Dedifferentiated amniotic fluid mesenchymal stem cell (primary cell): Measurements from ENCODE around the gene PSMB7.
A peak's percentile ranks its signal among the peaks of the same experiment; 100 is the strongest.

Experiments used
- DNase-seq: peaks from one replicate; pipeline ENCODE4 v3.0.0-alpha.2; 2016; ENCODE audit errors: extremely low spot score

The PSMB7 gene

DNA sequence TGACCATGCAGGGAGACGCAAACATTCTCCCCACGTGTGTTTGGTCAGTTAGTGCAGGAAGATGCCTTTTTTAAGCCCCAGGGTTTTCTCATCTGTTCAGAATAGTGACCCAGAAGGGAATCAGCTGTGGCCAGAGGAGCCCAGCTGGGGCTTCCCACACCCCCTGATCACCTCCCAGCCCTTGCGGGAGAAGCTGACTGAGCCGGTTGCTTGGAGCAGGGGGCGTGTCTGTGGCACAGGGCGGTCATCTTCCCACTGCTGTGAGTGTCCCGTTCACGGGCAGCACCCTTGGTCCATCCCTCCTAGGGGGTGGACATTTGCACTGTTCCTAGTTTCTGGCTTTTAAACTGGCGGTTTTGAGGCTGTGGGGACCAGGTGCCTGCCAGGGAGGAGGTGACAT lies 87.8 kb downstream of the PSMB7 start:
- no peak for DNase-seq

DNA sequence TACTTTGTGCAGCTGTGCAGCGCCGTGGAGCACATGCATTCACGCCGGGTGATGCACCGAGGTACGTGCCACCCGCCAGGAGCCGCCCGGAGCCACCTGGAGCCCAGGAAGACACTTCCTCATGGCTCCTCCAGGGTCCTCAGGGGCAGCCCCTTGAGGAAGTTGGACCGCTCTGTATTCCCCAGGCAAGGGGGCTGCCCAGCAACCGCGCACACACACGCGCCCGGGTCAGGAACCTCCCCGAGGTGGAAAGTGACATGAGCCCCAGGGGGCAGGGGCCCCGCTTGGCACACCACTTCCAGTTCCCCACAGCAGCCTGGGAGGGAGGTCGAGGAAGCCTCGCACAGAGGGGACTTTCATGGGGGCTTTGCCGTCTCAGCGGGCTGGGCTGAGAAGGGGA lies 88.9 kb downstream of the PSMB7 start:
- no peak for DNase-seq

DNA sequence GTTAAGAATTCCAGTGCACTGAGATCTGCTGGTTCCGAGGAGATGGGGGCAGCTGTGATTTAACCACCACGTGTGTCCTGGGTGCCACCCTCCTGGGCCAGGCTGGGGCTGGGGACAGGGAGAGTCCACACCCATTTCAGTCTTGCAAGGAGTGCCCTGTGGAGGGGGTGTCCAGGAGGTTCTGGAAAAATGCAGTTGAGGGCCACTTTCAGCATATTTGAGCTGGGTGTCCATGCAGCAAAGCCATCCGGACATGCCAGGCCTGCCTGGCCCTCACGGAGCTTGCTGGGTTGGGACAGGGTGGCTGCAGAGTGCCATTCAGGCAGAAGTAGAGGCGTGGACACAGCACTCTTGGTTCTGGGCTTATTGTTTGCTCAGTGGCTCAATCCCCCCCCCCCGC lies 89.4 kb downstream of the PSMB7 start:
- DNase-seq = no peak

- no peak for DNase-seq
Measured at GRCh38 chr9:124323904-124324303, 91.3 kb downstream of the PSMB7 start.

- DNase-seq = no peak
Measured at GRCh38 chr9:124322618-124323432, 92.4 kb downstream of the PSMB7 start.

DNA sequence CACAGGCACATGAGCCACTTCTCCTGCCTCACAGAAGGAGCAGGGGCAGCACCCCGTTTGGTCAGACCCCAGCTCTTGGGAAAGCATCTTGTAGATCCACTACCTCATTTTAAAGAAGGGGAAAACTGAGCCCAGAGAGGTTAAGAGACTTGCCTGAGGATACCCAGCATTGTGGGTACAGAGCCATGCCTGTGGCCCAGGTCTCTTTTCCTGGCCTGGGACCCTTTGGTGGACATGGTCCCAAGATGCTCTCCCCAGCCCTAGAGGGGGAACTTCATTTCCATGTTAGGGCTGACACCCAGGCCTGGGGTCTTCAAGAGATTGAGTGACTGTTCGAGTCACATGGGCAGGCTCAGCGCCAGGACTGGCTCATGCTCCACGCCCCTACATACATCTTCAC lies 93.3 kb downstream of the PSMB7 start:
- DNase-seq = no peak

GRCh38 chr9:124321416-124321815 lies 93.8 kb downstream of the PSMB7 start:
- no peak for DNase-seq

DNA sequence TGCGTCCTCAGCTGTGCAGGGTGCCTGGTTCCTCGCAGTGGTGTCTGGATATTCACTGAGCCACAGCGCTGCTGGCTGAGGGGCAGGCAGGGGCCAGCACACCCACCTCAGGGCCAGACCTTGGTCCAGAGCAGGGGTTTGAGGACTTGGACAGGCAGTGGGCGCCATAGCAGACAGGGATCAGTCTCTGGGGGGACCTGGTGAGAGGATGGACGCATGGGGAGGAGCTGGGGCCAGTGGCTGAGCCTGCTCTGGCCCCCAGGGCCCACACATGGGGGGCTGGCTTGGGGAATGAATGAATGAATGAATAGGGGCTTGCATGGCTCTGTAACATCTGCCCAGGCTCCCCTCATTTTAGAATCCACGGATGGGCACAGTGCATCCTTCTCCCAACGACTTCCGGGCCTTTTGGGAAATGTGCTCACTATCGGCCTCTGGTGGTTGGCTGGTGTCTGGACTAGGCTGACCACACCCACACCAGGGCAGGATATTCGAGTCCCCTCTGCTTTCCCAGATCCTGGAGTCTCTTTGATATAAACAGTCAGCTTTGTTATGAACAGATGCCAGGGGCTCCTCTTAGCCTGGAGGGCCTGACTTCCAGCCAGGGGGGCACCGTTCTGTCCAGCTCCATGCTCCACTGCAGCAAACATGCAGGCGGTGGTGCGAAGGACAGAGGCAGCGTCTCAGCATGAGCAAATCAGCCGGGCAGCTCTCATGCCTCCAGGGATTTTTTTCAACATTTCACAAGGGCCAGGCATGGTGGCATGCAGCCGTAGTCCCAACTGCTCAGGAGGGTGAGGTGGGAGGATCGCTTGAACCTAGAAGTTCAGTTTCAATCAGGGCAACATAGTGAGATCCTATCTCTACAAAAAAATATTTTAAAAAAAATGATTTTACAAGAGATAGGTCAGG lies 94.9 kb downstream of the PSMB7 start:
- DNase-seq = peak; percentile 41

- no peak for DNase-seq
Measured at GRCh38 chr9:124315882-124316281, 99.4 kb downstream of the PSMB7 start.

DNA sequence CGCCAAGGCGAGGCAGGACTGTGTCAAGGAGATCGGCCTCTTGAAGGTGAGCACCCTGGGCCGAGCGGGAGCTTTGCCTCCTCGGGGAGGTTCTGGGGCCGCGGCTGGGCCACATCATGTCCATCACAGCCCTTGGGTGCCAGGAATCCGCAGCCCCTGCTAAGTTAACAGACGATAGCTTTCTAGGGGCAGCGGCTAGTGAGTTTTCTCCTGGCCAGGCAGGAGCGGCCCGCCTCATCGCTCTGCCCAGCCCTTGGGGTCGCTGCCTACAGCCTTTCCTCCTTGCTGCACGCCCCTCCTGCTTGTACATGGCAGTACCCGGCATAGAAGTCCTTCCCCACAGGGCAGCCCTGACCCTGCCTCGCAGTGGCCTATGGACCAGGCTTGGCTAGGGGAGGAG lies 101.3 kb downstream of the PSMB7 start:
- no peak for DNase-seq

GRCh38 chr9:124312290-124313265 lies 102.7 kb downstream of the PSMB7 start:
- DNase-seq = no peak

DNA sequence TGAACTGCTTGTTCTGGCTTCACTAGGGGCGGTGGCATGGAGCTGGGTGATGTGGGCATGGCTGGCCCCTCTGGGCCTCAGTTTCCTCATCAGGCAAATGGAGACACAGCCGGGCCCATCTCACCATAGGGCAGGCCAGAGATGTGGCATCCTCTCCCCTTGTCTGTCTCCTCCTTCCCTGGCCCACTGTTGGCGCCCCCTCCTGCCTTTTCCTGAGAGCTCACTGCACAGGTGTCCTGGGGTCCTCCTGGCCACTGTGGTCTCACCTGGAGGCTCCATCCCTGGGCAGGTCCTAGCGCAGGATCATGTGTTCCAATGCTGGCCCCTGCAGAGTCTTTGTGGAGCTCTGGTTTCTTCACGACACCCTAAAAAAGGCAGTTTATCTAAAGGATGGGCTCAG lies 104.0 kb downstream of the PSMB7 start:
- no peak for DNase-seq

- DNase-seq = peak; percentile 90
Measured at GRCh38 chr9:124309667-124310084, 105.6 kb downstream of the PSMB7 start.

- DNase-seq = no peak
Measured at GRCh38 chr9:124308606-124309491, 106.4 kb downstream of the PSMB7 start.

DNA sequence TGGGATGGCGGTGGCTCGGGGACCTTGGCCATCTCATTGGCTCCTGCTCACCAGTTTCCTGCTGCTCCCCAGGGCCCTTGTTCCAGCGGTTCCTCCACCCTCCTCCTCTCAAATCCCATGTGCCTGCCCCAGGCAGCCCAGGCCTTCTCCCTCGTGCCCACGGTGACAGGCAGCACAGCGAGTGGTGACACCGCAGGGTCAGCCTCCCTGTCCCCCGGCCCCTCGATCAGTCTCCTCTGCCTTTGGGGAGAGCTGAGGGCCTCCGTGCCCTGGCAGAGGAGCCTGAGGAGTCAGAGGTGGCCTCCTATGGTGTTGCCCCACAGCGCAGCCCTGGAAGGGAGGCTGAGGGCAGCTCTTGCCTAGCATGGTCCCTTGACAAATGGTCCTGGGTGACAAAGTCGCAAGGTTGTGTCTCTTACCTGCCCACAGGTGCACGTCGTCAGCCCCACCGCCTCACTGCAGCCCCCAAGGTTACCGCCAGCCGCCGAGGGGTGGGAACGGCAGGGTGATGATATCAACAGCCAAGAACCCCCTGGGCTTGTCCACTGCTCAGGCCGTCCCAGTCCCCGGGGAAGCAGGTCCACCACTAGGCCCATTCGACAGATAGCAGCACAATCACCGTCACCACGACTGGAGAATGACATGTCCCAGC lies 107.7 kb downstream of the PSMB7 start:
- no peak for DNase-seq

DNA sequence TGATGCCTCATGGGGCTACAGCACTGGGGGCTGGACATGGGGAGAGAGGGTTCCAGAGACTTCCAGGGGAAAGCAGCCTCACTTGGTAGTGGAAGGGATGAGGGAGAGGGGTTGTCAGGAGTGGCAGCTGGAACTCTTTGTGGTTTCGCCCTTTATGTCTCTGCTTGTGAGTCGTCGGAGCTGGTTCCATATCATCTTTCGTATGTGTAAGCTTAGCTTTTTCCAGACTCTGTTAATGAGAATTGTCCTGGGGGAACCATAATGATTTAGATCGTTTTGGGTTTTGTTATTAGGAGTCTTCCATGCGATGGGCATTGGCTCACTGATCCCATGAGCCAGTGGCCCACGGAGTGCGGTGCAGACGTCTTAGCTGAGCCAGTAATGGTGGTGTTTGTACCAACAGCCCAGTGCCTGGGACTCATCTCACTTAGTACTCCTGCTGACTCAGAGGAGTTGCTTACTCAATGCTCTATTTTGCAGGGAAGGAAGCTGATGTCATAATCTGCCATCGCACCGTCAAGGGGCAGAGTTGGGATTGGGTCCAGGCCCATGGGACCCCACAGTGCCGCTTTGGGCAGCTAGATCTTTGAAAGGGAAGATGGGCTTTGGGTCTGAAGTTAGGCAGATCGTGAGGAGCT lies 109.0 kb downstream of the PSMB7 start:
- DNase-seq = peak; percentile 74

- no peak for DNase-seq
Measured at GRCh38 chr9:124304285-124304684, 111.0 kb downstream of the PSMB7 start.

GRCh38 chr9:124303762-124304161 lies 111.5 kb downstream of the PSMB7 start:
- no peak for DNase-seq
